ENCODE measurements around the gene REEP6. TPM values are rescaled to one million over a fixed set of nuclear protein-coding genes. Genes with fewer than 3 reads are reported as not detected.

The REEP6 gene
- polyA plus RNA-seq, result 100 to 1,000 TPM; 167 to 363 (median 244) TPM
- long read RNA-seq, donor 1, result 0 reads
- long read RNA-seq, donor 2, transcript REEP6-201 (5 exons, 1,794 nt), result major isoform, 47 of 55 reads
- long read RNA-seq, donor 2, partial matches to known transcripts, result 8 of 55 reads
- long read RNA-seq, donor 2, other reads (novel, unspliced or antisense), result 0 of 55 reads
- long read RNA-seq, donor 3, transcript REEP6-201 (5 exons, 1,794 nt), result major isoform, 108 of 160 reads
- long read RNA-seq, donor 3, partial matches to known transcripts, result 44 of 160 reads
- long read RNA-seq, donor 3, other reads (novel, unspliced or antisense), result 5 of 160 reads
- long read RNA-seq, donor 4, result 0 reads
- long read RNA-seq, donor 5, transcript REEP6-201 (5 exons, 1,794 nt), result major isoform, 42 of 65 reads
- long read RNA-seq, donor 5, partial matches to known transcripts, result 23 of 65 reads
- long read RNA-seq, donor 5, other reads (novel, unspliced or antisense), result 0 of 65 reads
- long read RNA-seq, donor 6, transcript REEP6-201 (5 exons, 1,794 nt), result major isoform, 104 of 142 reads
- long read RNA-seq, donor 6, partial matches to known transcripts, result 30 of 142 reads
- long read RNA-seq, donor 6, other reads (novel, unspliced or antisense), result 5 of 142 reads
- long read RNA-seq, donor 7, partial matches to known transcripts, result 0 of 1 reads
- long read RNA-seq, donor 7, other reads (novel, unspliced or antisense), result 0 of 1 reads
- long read RNA-seq, donor 8, result 0 reads
- long read RNA-seq, donor 9, transcript REEP6-201 (5 exons, 1,794 nt), result major isoform, 21 of 36 reads
- long read RNA-seq, donor 9, partial matches to known transcripts, result 15 of 36 reads
- long read RNA-seq, donor 9, other reads (novel, unspliced or antisense), result 0 of 36 reads
- long read RNA-seq, donor 10, transcript REEP6-201 (5 exons, 1,794 nt), result major isoform, 40 of 40 reads
- long read RNA-seq, donor 10, partial matches to known transcripts, result 0 of 40 reads
- long read RNA-seq, donor 10, other reads (novel, unspliced or antisense), result 0 of 40 reads

DNA sequence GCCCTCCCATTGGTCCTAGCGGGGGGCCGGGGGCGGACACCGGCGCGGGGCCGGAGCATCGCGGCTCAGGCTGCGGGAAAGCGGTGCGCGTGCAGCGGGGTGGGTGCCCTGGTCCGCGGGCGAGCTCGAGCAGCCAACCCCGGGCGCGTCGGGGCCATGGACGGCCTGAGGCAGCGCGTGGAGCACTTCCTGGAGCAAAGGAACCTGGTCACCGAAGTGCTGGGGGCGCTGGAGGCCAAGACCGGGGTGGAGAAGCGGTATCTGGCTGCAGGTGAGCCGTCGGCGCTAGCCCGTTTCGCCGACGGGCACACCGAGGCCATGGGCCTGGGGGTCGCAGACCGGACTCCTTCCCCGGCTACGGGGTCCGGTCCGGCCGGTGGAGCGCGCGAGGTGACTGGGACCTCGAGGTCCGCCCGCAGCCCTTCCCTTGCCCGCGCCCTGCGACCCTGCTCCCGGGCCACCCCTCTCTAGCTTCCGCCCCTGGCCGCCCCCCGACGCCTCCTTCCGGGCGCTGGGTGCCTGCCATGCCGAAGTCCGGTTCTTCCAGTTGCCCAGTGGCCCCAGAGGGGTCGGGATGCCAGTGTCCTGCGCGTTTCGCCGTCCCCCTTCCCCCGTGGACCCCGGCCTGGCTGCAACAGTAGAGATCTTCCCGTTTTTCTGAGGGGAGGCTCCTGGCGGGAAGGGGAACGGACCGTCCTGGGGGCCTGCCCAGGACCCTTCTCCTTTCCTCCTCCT, at the start of gene REEP6:
Gene REEP6, plus strand, starts transcription at position 68 of the 735 bp plus-strand sequence. Its CDS starts 89 bp downstream, at position 157.
- Histone ChIP-seq H3K36me3 (ENCODE audit: control insufficient read depth in 3 of 3, insufficient read depth in 2 of 3, low read depth in 1 of 3, low read length in 3 of 3) (peaks cover 0 to 20% (median 0%) of the 10 kb centered on the region in 3 donors), H3K9me3 (ENCODE audit: control insufficient read depth in 2 of 2, insufficient read depth in 1 of 2, low read depth in 1 of 2, low read length in 1 of 2) (no peaks in the 10 kb centered on the region), H3K27ac (ENCODE audit: low read depth in 1 of 3, low read length in 2 of 3) (peak within 1 kb of the TSS; percentile 87 to 97 (median 88)), H3K27me3 (ENCODE audit: control insufficient read depth in 3 of 3, insufficient read depth in 3 of 3, low read length in 3 of 3) (peaks cover 0 to 6% (median 2%) of the 10 kb centered on the region in 3 donors), H3K4me1 (ENCODE audit: control insufficient read depth in 3 of 3, insufficient read depth in 2 of 3, low read depth in 1 of 3, low read length in 2 of 3) (peaks cover 2 to 46% (median 8%) of the 10 kb centered on the region in 3 donors), H3K4me3 (ENCODE audit: low read depth in 1 of 3, low read length in 3 of 3) (peak within 1 kb of the TSS; percentile 25 to 97 (median 81))
- WGBS, 3 donors, result 2 to 4% (median 3%) methylated on average over 59 to 73 of the region's 73 CpGs
- no peak for FAIRE-seq
- no peak for DNase-seq

DNA sequence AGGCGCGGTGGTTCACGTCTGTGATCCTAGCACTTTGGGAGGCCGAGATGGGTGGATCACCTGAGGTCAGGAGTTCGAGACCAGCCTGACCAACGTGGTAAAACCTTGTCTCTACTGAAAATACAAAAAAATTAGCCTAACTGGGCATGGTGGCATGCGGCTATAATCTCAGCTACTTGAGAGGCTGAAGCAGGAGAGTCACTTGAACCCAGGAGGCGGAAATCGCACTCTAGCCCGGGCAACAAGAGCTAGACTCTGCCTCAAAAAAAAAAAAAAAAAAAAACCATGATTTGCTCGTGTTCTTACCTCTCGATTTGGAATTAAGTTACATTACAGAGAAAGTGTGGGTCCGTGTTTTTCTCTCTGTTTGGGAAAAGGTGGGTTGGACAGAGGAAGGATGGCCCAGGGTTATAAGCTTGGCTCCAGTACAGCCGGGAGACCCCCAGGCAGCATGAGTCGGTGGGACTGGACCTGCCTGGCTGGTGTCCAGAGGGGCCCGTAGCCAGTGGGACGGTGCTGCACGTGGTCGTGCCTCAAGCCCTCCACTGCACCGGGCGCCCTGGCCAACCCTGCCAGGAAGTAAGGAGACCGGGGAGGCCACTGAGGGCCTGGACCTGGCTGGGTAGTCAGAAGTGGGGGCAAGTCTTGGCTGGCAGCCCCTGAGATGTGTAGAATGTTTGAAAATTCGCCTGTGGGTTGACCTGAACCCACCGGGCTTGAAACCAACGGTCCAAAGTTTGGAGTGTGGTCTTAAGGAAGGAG, 49.1 kb upstream of the REEP6 start:
- H3K9me3 ChIP-seq (ENCODE audit: control insufficient read depth in 2 of 2, insufficient read depth in 1 of 2, low read depth in 1 of 2, low read length in 1 of 2), result no peaks in the 10 kb centered on the region
- H3K27ac ChIP-seq (ENCODE audit: low read depth in 1 of 3, low read length in 2 of 3), result no peak overlapping the region
- DNase-seq (no peak), FAIRE-seq (no peak)
- H3K27me3 ChIP-seq (ENCODE audit: control insufficient read depth in 3 of 3, insufficient read depth in 3 of 3, low read length in 3 of 3), result peaks cover 0 to 17% (median 4%) of the 10 kb centered on the region in 3 donors
- H3K4me1 ChIP-seq (ENCODE audit: control insufficient read depth in 3 of 3, insufficient read depth in 2 of 3, low read depth in 1 of 3, low read length in 2 of 3), result peaks cover 0 to 32% (median 4%) of the 10 kb centered on the region in 3 donors
- H3K4me3 ChIP-seq (ENCODE audit: low read depth in 1 of 3, low read length in 3 of 3), result no peak overlapping the region
- 85 to 89% (median 86%) methylated on average over 25 of the region's 25 CpGs for WGBS, 3 donors
- H3K36me3 ChIP-seq (ENCODE audit: control insufficient read depth in 3 of 3, insufficient read depth in 2 of 3, low read depth in 1 of 3, low read length in 3 of 3), result peaks cover 3 to 44% (median 17%) of the 10 kb centered on the region in 3 donors

DNA sequence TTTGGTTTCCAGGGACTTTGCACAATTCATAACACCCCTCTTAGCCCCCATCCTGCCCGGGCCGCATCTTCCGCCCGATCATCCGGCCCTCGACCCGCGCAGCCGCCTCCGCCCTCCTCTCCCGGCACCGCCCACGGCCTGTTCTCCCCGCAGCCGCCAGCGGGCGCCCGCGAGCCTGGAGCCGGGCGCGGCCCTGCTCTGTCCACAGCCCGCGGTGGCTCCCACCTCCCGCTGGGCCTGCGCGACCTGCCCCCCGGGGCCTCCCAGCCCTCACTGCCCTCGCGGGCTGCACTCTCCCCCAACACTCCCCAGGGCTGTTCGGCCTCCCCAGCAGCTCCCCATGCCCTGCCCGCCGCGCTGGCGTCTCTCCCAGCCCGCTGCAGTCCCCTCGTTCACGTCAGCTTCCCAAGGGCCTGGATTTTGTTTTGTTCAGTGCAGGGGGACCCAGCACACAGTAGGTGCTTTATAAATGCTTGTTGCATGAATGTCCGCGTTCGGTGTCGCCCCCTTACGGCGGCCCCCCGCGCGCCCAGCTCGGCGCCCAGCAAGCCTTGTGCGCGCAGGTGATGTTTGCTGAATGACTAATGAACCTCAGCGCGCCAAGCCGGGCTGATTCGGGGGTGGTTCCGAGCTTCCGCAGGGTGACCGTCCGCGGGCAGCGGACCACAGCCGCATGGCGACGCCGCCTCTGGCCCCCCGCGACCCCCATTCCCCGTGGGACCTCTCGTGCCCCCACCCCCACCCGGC, 45.6 kb upstream of the REEP6 start:
- Histone ChIP-seq H3K4me1 (ENCODE audit: control insufficient read depth in 3 of 3, insufficient read depth in 2 of 3, low read depth in 1 of 3, low read length in 2 of 3) (peaks cover 0 to 21% (median 2%) of the 10 kb centered on the region in 3 donors), H3K36me3 (ENCODE audit: control insufficient read depth in 3 of 3, insufficient read depth in 2 of 3, low read depth in 1 of 3, low read length in 3 of 3) (peaks cover 3 to 31% (median 14%) of the 10 kb centered on the region in 3 donors), H3K4me3 (ENCODE audit: low read depth in 1 of 3, low read length in 3 of 3) (peak overlapping the region; percentile 5 to 40 (median 39)), H3K27me3 (ENCODE audit: control insufficient read depth in 3 of 3, insufficient read depth in 3 of 3, low read length in 3 of 3) (peaks cover 3 to 49% (median 32%) of the 10 kb centered on the region in 3 donors), H3K9me3 (ENCODE audit: control insufficient read depth in 2 of 2, insufficient read depth in 1 of 2, low read depth in 1 of 2, low read length in 1 of 2) (no peaks in the 10 kb centered on the region), H3K27ac (ENCODE audit: low read depth in 1 of 3, low read length in 2 of 3) (peak overlapping the region in 2 of 3 donors; percentile 17 to 21)
- WGBS, 3 donors, result 1 to 2% (median 2%) methylated on average over 48 to 70 of the region's 70 CpGs
- FAIRE-seq (no peak), DNase-seq (peak; percentile 72 to 89)

DNA sequence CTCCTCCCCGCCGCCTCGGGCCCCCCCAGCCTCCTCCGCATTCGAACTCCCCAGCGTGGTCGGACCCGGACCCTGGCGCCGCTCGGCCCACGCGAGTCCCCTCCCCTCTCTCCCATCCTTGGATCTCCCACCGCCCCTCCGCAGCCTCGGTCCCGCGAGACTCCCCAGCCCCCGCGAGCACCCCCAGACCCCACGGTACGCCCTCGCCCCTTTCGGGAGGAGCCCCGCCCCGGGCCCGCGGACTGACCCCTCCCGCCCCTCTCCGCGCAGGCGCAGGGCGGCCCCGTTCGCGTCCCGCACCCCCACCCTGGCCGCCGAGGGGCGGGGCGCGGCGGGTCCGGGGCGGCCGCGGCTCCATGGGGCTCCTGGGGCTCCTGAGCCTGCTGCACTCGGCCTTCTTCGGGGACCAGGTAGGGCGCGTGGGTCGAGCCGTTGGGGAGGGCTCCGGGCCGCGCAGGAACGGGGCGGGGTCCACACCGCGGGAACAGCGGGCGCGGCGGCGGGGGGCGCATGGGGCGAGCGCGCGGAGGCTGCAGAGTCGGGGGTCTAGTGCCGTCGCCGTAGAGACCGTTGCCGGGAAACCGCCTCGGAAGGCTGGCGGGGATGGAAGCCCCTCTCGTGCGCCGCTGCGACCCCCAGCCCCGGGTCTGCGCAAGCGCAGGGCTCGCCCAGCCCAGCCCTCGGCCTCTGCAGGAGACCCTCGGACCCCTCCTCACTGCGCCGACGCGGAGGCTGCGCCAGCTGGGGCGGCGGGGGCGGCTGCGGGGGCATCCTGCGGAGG, 44.9 kb upstream of the REEP6 start:
- Histone ChIP-seq H3K36me3 (ENCODE audit: control insufficient read depth in 3 of 3, insufficient read depth in 2 of 3, low read depth in 1 of 3, low read length in 3 of 3) (peaks cover 0 to 23% (median 6%) of the 10 kb centered on the region in 3 donors), H3K4me1 (ENCODE audit: control insufficient read depth in 3 of 3, insufficient read depth in 2 of 3, low read depth in 1 of 3, low read length in 2 of 3) (peaks cover 0 to 21% (median 2%) of the 10 kb centered on the region in 3 donors), H3K27ac (ENCODE audit: low read depth in 1 of 3, low read length in 2 of 3) (no peak overlapping the region), H3K4me3 (ENCODE audit: low read depth in 1 of 3, low read length in 3 of 3) (peak overlapping the region; percentile 12 to 39 (median 19)), H3K27me3 (ENCODE audit: control insufficient read depth in 3 of 3, insufficient read depth in 3 of 3, low read length in 3 of 3) (peaks cover 7 to 56% (median 40%) of the 10 kb centered on the region in 3 donors), H3K9me3 (ENCODE audit: control insufficient read depth in 2 of 2, insufficient read depth in 1 of 2, low read depth in 1 of 2, low read length in 1 of 2) (no peaks in the 10 kb centered on the region)
- FAIRE-seq (no peak), DNase-seq (no peak)
- 2 to 3% (median 3%) methylated on average over 37 to 99 of the region's 99 CpGs for WGBS, 3 donors

DNA sequence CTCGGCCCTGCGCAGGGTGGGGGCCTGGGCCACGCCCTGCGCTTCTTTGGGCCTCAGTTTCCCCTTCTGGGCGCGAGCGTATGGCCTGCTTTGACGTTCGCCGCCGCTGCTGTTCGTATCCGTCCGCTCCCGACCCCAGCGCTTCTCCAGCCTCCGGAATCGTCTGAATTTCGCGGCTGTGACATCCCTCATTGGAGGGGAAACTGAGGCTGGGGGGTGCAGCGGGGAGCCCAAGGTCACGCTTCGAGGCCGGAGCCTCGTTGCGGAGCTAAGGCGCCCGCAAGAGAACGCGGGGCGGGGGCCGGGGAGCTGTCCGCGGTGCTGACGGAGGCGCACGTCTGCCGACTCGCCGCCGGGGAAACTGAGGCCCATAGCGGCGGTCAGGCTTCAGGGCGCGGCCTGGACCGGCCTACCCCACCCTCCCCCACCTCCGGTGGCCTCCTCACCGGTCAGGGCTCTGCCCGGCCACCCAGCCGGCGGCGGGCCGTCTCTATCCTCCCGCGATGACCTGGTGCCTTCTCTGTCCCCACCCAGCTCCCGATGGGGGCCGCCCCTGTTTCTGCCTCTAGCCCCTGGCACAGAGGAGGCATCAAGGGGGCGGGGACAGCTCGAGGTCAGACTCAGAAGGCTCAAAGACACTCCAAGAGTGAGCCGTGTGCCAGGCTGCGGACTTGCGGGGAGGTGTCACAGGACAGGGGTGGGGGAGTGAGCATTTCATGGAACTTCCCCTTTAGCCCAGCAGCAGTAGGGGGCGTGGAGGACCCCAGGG, 44.1 kb upstream of the REEP6 start:
- 1 to 4% (median 3%) methylated on average over 40 to 63 of the region's 63 CpGs for WGBS, 3 donors
- H3K27me3 ChIP-seq (ENCODE audit: control insufficient read depth in 3 of 3, insufficient read depth in 3 of 3, low read length in 3 of 3), result peaks cover 14 to 64% (median 43%) of the 10 kb centered on the region in 3 donors

DNA sequence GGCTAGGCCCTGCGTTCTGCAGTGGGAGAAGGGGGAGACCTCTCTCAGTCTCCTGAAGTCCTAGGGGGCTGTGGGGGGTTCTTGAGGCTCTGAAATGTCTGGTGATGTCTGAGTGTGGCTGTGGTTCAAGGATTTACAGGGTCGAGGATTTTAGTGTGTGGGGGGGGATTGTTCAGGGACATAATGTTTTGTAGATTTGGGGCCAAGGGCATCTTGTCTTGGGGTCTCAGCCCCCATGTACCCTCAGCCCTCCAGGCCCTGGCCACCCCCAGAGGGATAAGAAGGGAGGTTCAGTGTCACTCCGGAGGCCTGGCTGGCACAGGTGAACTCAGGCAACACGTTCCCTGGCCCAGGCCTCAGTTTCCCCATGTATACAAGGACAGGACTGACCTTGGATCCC, 43.5 kb upstream of the REEP6 start:
- peaks cover 0 to 10% (median under 1%) of the 10 kb centered on the region in 3 donors for H3K36me3 ChIP-seq (ENCODE audit: control insufficient read depth in 3 of 3, insufficient read depth in 2 of 3, low read depth in 1 of 3, low read length in 3 of 3)
- H3K27me3 ChIP-seq (ENCODE audit: control insufficient read depth in 3 of 3, insufficient read depth in 3 of 3, low read length in 3 of 3), result peaks cover 18 to 70% (median 49%) of the 10 kb centered on the region in 3 donors
- no peak overlapping the region for H3K4me3 ChIP-seq (ENCODE audit: low read depth in 1 of 3, low read length in 3 of 3)
- WGBS, 3 donors, result 10 to 23% (median 19%) methylated on average over 4 of the region's 4 CpGs
- peaks cover 0 to 21% (median 2%) of the 10 kb centered on the region in 3 donors for H3K4me1 ChIP-seq (ENCODE audit: control insufficient read depth in 3 of 3, insufficient read depth in 2 of 3, low read depth in 1 of 3, low read length in 2 of 3)
- FAIRE-seq (no peak), DNase-seq (no peak)
- H3K27ac ChIP-seq (ENCODE audit: low read depth in 1 of 3, low read length in 2 of 3), result no peak overlapping the region
- no peaks in the 10 kb centered on the region for H3K9me3 ChIP-seq (ENCODE audit: control insufficient read depth in 2 of 2, insufficient read depth in 1 of 2, low read depth in 1 of 2, low read length in 1 of 2)

More for the DNA sequence above, 44.1 kb upstream of the REEP6 start:
- Histone ChIP-seq H3K4me3 (ENCODE audit: low read depth in 1 of 3, low read length in 3 of 3) (no peak overlapping the region), H3K9me3 (ENCODE audit: control insufficient read depth in 2 of 2, insufficient read depth in 1 of 2, low read depth in 1 of 2, low read length in 1 of 2) (no peaks in the 10 kb centered on the region), H3K4me1 (ENCODE audit: control insufficient read depth in 3 of 3, insufficient read depth in 2 of 3, low read depth in 1 of 3, low read length in 2 of 3) (peaks cover 0 to 21% (median 2%) of the 10 kb centered on the region in 3 donors), H3K36me3 (ENCODE audit: control insufficient read depth in 3 of 3, insufficient read depth in 2 of 3, low read depth in 1 of 3, low read length in 3 of 3) (peaks cover 0 to 15% (median 5%) of the 10 kb centered on the region in 3 donors), H3K27ac (ENCODE audit: low read depth in 1 of 3, low read length in 2 of 3) (no peak overlapping the region)
- FAIRE-seq (no peak), DNase-seq (no peak)
